Neural cell (in vitro differentiated cells): Measurements from ENCODE around the gene ANKRD33B. TPM values are rescaled to one million over a fixed set of nuclear protein-coding genes. Genes with fewer than 3 reads are reported as not detected.

Experiments
- H2AFZ ChIP-seq: fragments of 200-600, 300-800 bp; sonication (generic), shearing (Covaris generic); 2 replicates; pipeline ENCODE4 v1.6.0; 2014; ENCODE audit warnings: low read depth, mild to moderate bottlenecking, antibody characterized with exemption, low read length, moderate library complexity
- H3F3A ChIP-seq: fragments of 200-600 bp; shearing (Covaris generic); 2 replicates; pipeline ENCODE4 v1.6.1; 2016; ENCODE audit warnings: mild to moderate bottlenecking, moderate library complexity, mixed read lengths, antibody characterized with exemption, low read length; ENCODE audit not compliant: insufficient read depth, poor library complexity, severe bottlenecking
- H3K27ac ChIP-seq: fragments of 200-600, 300-800 bp; sonication (generic), shearing (Covaris generic); 2 replicates; pipeline ENCODE4 v1.5.1; 2014; ENCODE audit warnings: mild to moderate bottlenecking, low read length, moderate library complexity
- H3K27me3 ChIP-seq: fragments of 300-800, 200-600 bp; sonication (generic), shearing (Covaris generic); 2 replicates; pipeline ENCODE4 v1.6.0; 2014; ENCODE audit warnings: mild to moderate bottlenecking, low read depth, low read length, moderate library complexity; ENCODE audit not compliant: insufficient read depth
- H3K36me3 ChIP-seq: fragments of 300-800, 200-600 bp; sonication (generic), shearing (Covaris generic); 2 replicates; pipeline ENCODE4 v1.5.1; 2014; ENCODE audit warnings: mild to moderate bottlenecking, antibody characterized with exemption, low read length, moderate library complexity; ENCODE audit not compliant: insufficient read depth
- H3K4me2 ChIP-seq: fragments of 300-800, 200-600 bp; sonication (generic), shearing (Covaris generic); 2 replicates; pipeline ENCODE4 v1.6.0; 2014; ENCODE audit warnings: mild to moderate bottlenecking, low read length
- H3K4me3 ChIP-seq: fragments of 300-800, 200-600 bp; sonication (generic), shearing (Covaris generic); 2 replicates; pipeline ENCODE4 v1.5.1; 2014; ENCODE audit warnings: mild to moderate bottlenecking, low read length, moderate library complexity
- H3K79me2 ChIP-seq: fragments of 200-600 bp; shearing (Covaris generic); replicated peaks from 2 replicates; pipeline ENCODE4 v1.6.0; 2014; ENCODE audit warnings: mild to moderate bottlenecking, low read length, moderate library complexity; ENCODE audit not compliant: insufficient read depth
- H3K9ac ChIP-seq: fragments of 300-800, 200-600 bp; sonication (generic), shearing (Covaris generic); 2 replicates; pipeline ENCODE4 v1.6.1; 2016; ENCODE audit warnings: mild to moderate bottlenecking, low read length, mixed read lengths
- H3K9me2 ChIP-seq: fragments of 200-600 bp; shearing (Covaris generic); 2 replicates; pipeline ENCODE4 v1.6.1; 2016; ENCODE audit warnings: mild to moderate bottlenecking, low read length, mixed read lengths; ENCODE audit not compliant: insufficient read depth
- H3K9me3 ChIP-seq: fragments of 200-600, 300-800 bp; sonication (generic), shearing (Covaris generic); 2 replicates; pipeline ENCODE4 v1.6.1; 2016; ENCODE audit warnings: mild to moderate bottlenecking, mixed run types, low read length, moderate library complexity, mixed read lengths
- H4K20me1 ChIP-seq: fragments of 200-600 bp; shearing (Covaris generic); 2 replicates; pipeline ENCODE4 v1.6.1; 2016; ENCODE audit warnings: mild to moderate bottlenecking, mixed run types; ENCODE audit not compliant: insufficient read depth
- CTCF ChIP-seq: fragments of 450-650 bp; IDR thresholded peaks from 2 replicates; pipeline ENCODE4 v1.5.1; 2014; ENCODE audit warnings: antibody characterized with exemption, mild to moderate bottlenecking, moderate library complexity; ENCODE audit not compliant: poor library complexity, severe bottlenecking
- EP300 ChIP-seq: fragments of 450-650 bp; conservative IDR thresholded peaks from 2 replicates; pipeline ENCODE4 v1.6.1; 2014; ENCODE audit warnings: antibody characterized with exemption, mild to moderate bottlenecking, moderate library complexity; ENCODE audit not compliant: poor library complexity, severe bottlenecking
- EZH2 ChIP-seq: fragments of 200-600, 300-800 bp; shearing (Covaris generic), sonication (generic); IDR thresholded peaks from 2 replicates; pipeline ENCODE4 v1.6.1; 2014; ENCODE audit warnings: antibody characterized with exemption, low read length, borderline replicate concordance, mild to moderate bottlenecking; ENCODE audit not compliant: insufficient read depth, poor library complexity, severe bottlenecking
- MXI1 ChIP-seq: fragments of 450-650 bp; conservative IDR thresholded peaks from 2 replicates; pipeline ENCODE4 v1.6.1; 2014; ENCODE audit warnings: antibody characterized with exemption, mild to moderate bottlenecking; ENCODE audit not compliant: poor library complexity, severe bottlenecking
- POLR2AphosphoS5 ChIP-seq: IDR thresholded peaks from 2 replicates; pipeline ENCODE4 v1.6.1; 2012
- RAD21 ChIP-seq: fragments of 450-650 bp; conservative IDR thresholded peaks from 2 replicates; pipeline ENCODE4 v1.6.1; 2014; ENCODE audit warnings: antibody characterized with exemption, mild to moderate bottlenecking, moderate library complexity
- REST ChIP-seq: IDR thresholded peaks from 2 replicates; pipeline ENCODE4 v1.6.1; 2012; ENCODE audit warnings: borderline replicate concordance
- SMC3 ChIP-seq: fragments of 450-650 bp; conservative IDR thresholded peaks from 2 replicates; pipeline ENCODE4 v1.6.1; 2014; ENCODE audit warnings: antibody characterized with exemption, mild to moderate bottlenecking, moderate library complexity; ENCODE audit not compliant: poor library complexity
- TAF1 ChIP-seq: IDR thresholded peaks from 2 replicates; pipeline ENCODE4 v1.6.1; 2012; ENCODE audit warnings: low read depth
- polyA plus RNA-seq: library from polyadenylated mRNA; depleted of rRNA; stranded (reverse); fragments of >200 nt; gene quantifications from 2 replicates; pipeline ENCODE4 v1.2.3, GENCODE V29; 2014

Gene ANKRD33B
- polyA plus RNA-seq, 1 donor from 2014 or later: not detected

- Histone ChIP-seq H3K9ac (no peak overlapping the region), H3K27me3 (no peaks in the 10 kb centered on the region), H3K27ac (no peak overlapping the region), H3K9me2 (no peaks in the 10 kb centered on the region), H3K4me3 (no peak overlapping the region), H2AFZ (no peak overlapping the region), H3K9me3 (no peaks in the 10 kb centered on the region), H3F3A (no peaks in the 10 kb centered on the region), H3K79me2 (no peaks in the 10 kb centered on the region), H3K4me2 (no peak overlapping the region), H4K20me1 (no peaks in the 10 kb centered on the region), H3K36me3 (no peaks in the 10 kb centered on the region)
- TF ChIP-seq TAF1 (no peak), MXI1 (no peak), EZH2 (no peak), RAD21 (no peak), REST (no peak), CTCF (no peak), EP300 (no peak), SMC3 (no peak), POLR2AphosphoS5 (no peak)
Measured at GRCh38 chr5:10691826-10692785, 128.2 kb downstream of the ANKRD33B start.

GRCh38 chr5:10695055-10695649 lies 131.3 kb downstream of the ANKRD33B start:
- peak; percentile 93 for TF ChIP-seq CTCF
- no peak for TF ChIP-seq MXI1
- peak; percentile 95 for TF ChIP-seq RAD21
- peak; percentile 91 for TF ChIP-seq SMC3
- TF ChIP-seq REST: no peak
- TF ChIP-seq POLR2AphosphoS5: no peak
- TF ChIP-seq EZH2: no peak
- no peak for TF ChIP-seq TAF1
- Histone ChIP-seq H4K20me1 (no peaks in the 10 kb centered on the region), H2AFZ (no peak overlapping the region), H3K79me2 (no peaks in the 10 kb centered on the region), H3K4me3 (no peak overlapping the region), H3K27ac (no peak overlapping the region), H3K9me3 (no peaks in the 10 kb centered on the region), H3K4me2 (no peak overlapping the region), H3K27me3 (no peaks in the 10 kb centered on the region), H3F3A (no peaks in the 10 kb centered on the region), H3K9me2 (no peaks in the 10 kb centered on the region), H3K36me3 (no peaks in the 10 kb centered on the region), H3K9ac (no peak overlapping the region)
